ENCODE results near the gene RHCG.

GRCh38 chr15:89457086-89457485 is 39.3 kb downstream of the RHCG start:
- TF ChIP-seq POLR2AphosphoS5 (IDR thresholded peaks at IDR 0.05; ENCODE audit: low read depth, low read length) (no peak), POLR2A (IDR thresholded peaks at IDR 0.05; ENCODE audit: low read depth, low read length) (no peak), TAF1 (IDR thresholded peaks at IDR 0.05; ENCODE audit: borderline replicate concordance, low read depth, low read length) (no peak)

Data from GM12892 (cell line).